Smooth muscle cell (in vitro differentiated cells): ENCODE data around the gene C1orf53. TPM values are rescaled to one million over a fixed set of nuclear protein-coding genes. Genes with fewer than 3 reads are reported as not detected.

ENCODE experiments used
- DNase-seq: peaks from one replicate; lab custom pipeline; 2025; ENCODE audit not compliant: unreplicated experiment; lab: John Stamatoyannopoulos, UW
- H2AFZ ChIP-seq: fragments of 200-600 bp; sonication (generic); 2 replicates; pipeline ENCODE4 v1.6.0; 2016; ENCODE audit warnings: antibody characterized with exemption, low read depth, mild to moderate bottlenecking
- H3F3A ChIP-seq: fragments of 200-600 bp; sonication (generic); 2 replicates; pipeline ENCODE4 v1.6.0; 2017; ENCODE audit warnings: antibody characterized with exemption, low read depth
- H3K27ac ChIP-seq: fragments of 200-600 bp; sonication (generic); 2 replicates; pipeline ENCODE4 v1.5.1; 2016; ENCODE audit warnings: low read depth, mild to moderate bottlenecking
- H3K27me3 ChIP-seq: fragments of 200-600 bp; sonication (generic); 2 replicates; pipeline ENCODE4 v1.6.1; 2016; ENCODE audit warnings: low read depth, mild to moderate bottlenecking
- H3K36me3 ChIP-seq: fragments of 200-600 bp; sonication (generic); 2 replicates; pipeline ENCODE4 v1.5.1; 2016; ENCODE audit warnings: low read depth
- H3K4me1 ChIP-seq: fragments of 200-600 bp; sonication (generic); 2 replicates; pipeline ENCODE4 v1.5.1; 2016; ENCODE audit warnings: low read depth
- H3K4me2 ChIP-seq: fragments of 200-600 bp; sonication (generic); 2 replicates; pipeline ENCODE4 v1.6.0; 2016; ENCODE audit warnings: mild to moderate bottlenecking
- H3K4me3 ChIP-seq: fragments of 200-600 bp; sonication (generic); 2 replicates; pipeline ENCODE4 v1.5.1; 2016; ENCODE audit warnings: mild to moderate bottlenecking
- H3K79me2 ChIP-seq: fragments of 200-600 bp; sonication (generic); 2 replicates; pipeline ENCODE4 v1.6.0; 2016; ENCODE audit warnings: low read depth, mild to moderate bottlenecking
- H3K9ac ChIP-seq: fragments of 200-600 bp; sonication (generic); 2 replicates; pipeline ENCODE4 v1.6.0; 2016; ENCODE audit warnings: low read depth
- H3K9me3 ChIP-seq: fragments of 200-600 bp; sonication (generic); replicated peaks from 2 replicates; pipeline ENCODE4 v1.5.1; 2016; ENCODE audit warnings: low read depth
- H4K20me1 ChIP-seq: fragments of 200-600 bp; sonication (generic); 2 replicates; pipeline ENCODE4 v1.6.0; 2016; ENCODE audit warnings: low read depth
- CTCF ChIP-seq: fragments of 200-600 bp; sonication (generic); IDR thresholded peaks from 2 replicates; pipeline ENCODE4 v1.5.1; 2017; ENCODE audit warnings: borderline replicate concordance, mild to moderate bottlenecking, antibody characterized with exemption; ENCODE audit not compliant: insufficient read depth, poor library complexity, severe bottlenecking
- WGBS: methylation state at CpG from one replicate; pipeline ENCODE4 v1.1.7; 2016; ENCODE audit warnings: low lambda C conversion rate; 5-methylcytosine and 5-hydroxymethylcytosine counted together
- polyA plus RNA-seq: library from polyadenylated mRNA; unstranded; fragments of >200 nt; fragmentation: Nextera tagmentation; extraction: Ambion mirVana; gene quantifications from 2 replicates; pipeline ENCODE4 v1.2.1, GENCODE V29; 2016
- total RNA-seq: library from RNA; depleted of rRNA; stranded (reverse); fragments of >200 nt; gene quantifications from 2 replicates; pipeline ENCODE4 v1.2.3, GENCODE V29; 2014

C1orf53 gene
- total and polyA plus RNA-seq, 2 experiments from 2014 or later = 3.1 to 4.5 TPM

- peaks cover 100% of the 10 kb centered on the region for H3K27me3 ChIP-seq
- no peaks in the 10 kb centered on the region for H3K36me3 ChIP-seq
- no peak for TF ChIP-seq CTCF
- 9% methylated on average over 37 of the region's 37 CpGs for WGBS
- no peak overlapping the region for H3K4me3 ChIP-seq
- no peak for DNase-seq
- H4K20me1 ChIP-seq = no peaks in the 10 kb centered on the region
- no peaks in the 10 kb centered on the region for H3K79me2 ChIP-seq
- no peaks in the 10 kb centered on the region for H3F3A ChIP-seq
- H3K27ac ChIP-seq = no peak overlapping the region
- H3K9me3 ChIP-seq = no peaks in the 10 kb centered on the region
- no peak overlapping the region for H3K4me2 ChIP-seq
- peaks cover 39% of the 10 kb centered on the region for H3K4me1 ChIP-seq
- no peak overlapping the region for H2AFZ ChIP-seq
- H3K9ac ChIP-seq = no peak overlapping the region
Measured at GRCh38 chr1:197910120-197910991, 7.9 kb downstream of the C1orf53 start.

- Histone ChIP-seq H3K9ac (no peak overlapping the region), H3F3A (no peaks in the 10 kb centered on the region), H3K9me3 (no peaks in the 10 kb centered on the region), H3K36me3 (no peaks in the 10 kb centered on the region), H3K4me1 (peaks cover 45% of the 10 kb centered on the region), H3K4me2 (no peak overlapping the region), H4K20me1 (no peaks in the 10 kb centered on the region), H3K79me2 (no peaks in the 10 kb centered on the region), H2AFZ (no peak overlapping the region), H3K27me3 (peaks cover 100% of the 10 kb centered on the region), H3K4me3 (no peak overlapping the region), H3K27ac (no peak overlapping the region)
- WGBS = 3% methylated on average over 40 of the region's 47 CpGs
- TF ChIP-seq CTCF = no peak
- DNase-seq = no peak
Measured at GRCh38 chr1:197911111-197911856, 8.9 kb downstream of the C1orf53 start.

GRCh38 chr1:197911857-197912696 is 9.6 kb downstream of the C1orf53 start:
- Histone ChIP-seq H3K9me3 (no peaks in the 10 kb centered on the region), H3K9ac (no peak overlapping the region), H3K36me3 (no peaks in the 10 kb centered on the region), H3K79me2 (no peaks in the 10 kb centered on the region), H3K27ac (no peak overlapping the region), H4K20me1 (no peaks in the 10 kb centered on the region), H3F3A (no peaks in the 10 kb centered on the region), H2AFZ (no peak overlapping the region), H3K4me3 (no peak overlapping the region), H3K27me3 (peaks cover 100% of the 10 kb centered on the region), H3K4me1 (peaks cover 52% of the 10 kb centered on the region), H3K4me2 (peak overlapping the region; percentile 24)
- 2% methylated on average over 46 of the region's 46 CpGs for WGBS
- no peak for TF ChIP-seq CTCF
- DNase-seq = no peak
